Body of pancreas (tissue), 4 donors: Measurements from ENCODE around the gene GLT8D1.

Experiments
- CTCF ChIP-seq, 7 experiments: fragments of 450-650 bp in 4 of 7; fragments of 200-600 bp in 3 of 7; sonication (generic) in 3 of 7; IDR thresholded peaks; one replicate each; pipeline ENCODE4 v1.5.1; 2016 to 2019; ENCODE audit warnings: antibody characterized with exemption in 7 of 7
- POLR2A ChIP-seq, 3 donors: fragments of 450-650 bp; IDR thresholded peaks; one replicate each; pipeline ENCODE4 v1.6.1; 2016; ENCODE audit warnings: antibody characterized with exemption in 3 of 3, mild to moderate bottlenecking in 2 of 3

GRCh38 chr3:52688266-52688665, 17.3 kb downstream of the GLT8D1 start:
- no peak for TF ChIP-seq CTCF (IDR thresholded peaks at IDR 0.05)
- no peak for TF ChIP-seq POLR2A (IDR thresholded peaks at IDR 0.05)
